ENCODE results near the gene PHACTR1.

Gene PHACTR1

GRCh38 chr6:13294499-13295069 lies 578.0 kb downstream of the PHACTR1 start:
- DNase-seq (ENCODE audit: insufficient read length, low spot score), result no peak
- FAIRE-seq, result no peak

GRCh38 chr6:13295576-13295975 lies 579.0 kb downstream of the PHACTR1 start:
- FAIRE-seq (no peak), DNase-seq (ENCODE audit: insufficient read length, low spot score) (no peak)

GRCh38 chr6:13296536-13296997 lies 580.0 kb downstream of the PHACTR1 start:
- DNase-seq (ENCODE audit: insufficient read length, low spot score), result no peak
- FAIRE-seq, result peak; percentile 73

- DNase-seq (ENCODE audit: insufficient read length, low spot score), result no peak
- FAIRE-seq, result no peak
Measured at GRCh38 chr6:13297391-13297790, 580.8 kb downstream of the PHACTR1 start.

GRCh38 chr6:13298446-13298845 lies 581.9 kb downstream of the PHACTR1 start:
- FAIRE-seq (no peak), DNase-seq (ENCODE audit: insufficient read length, low spot score) (no peak)

- FAIRE-seq (peak; percentile 73), DNase-seq (ENCODE audit: insufficient read length, low spot score) (no peak)
Measured at GRCh38 chr6:13299403-13299821, 582.8 kb downstream of the PHACTR1 start.

- DNase-seq (ENCODE audit: insufficient read length, low spot score) (no peak), FAIRE-seq (no peak)
Measured at GRCh38 chr6:13299918-13300317, 583.4 kb downstream of the PHACTR1 start.

GRCh38 chr6:13300643-13301590 lies 584.4 kb downstream of the PHACTR1 start:
- no peak for FAIRE-seq

GRCh38 chr6:13302291-13302690 lies 585.7 kb downstream of the PHACTR1 start:
- FAIRE-seq (no peak), DNase-seq (ENCODE audit: insufficient read length, low spot score) (no peak)

More at GRCh38 chr6:13300643-13301590, 584.4 kb downstream of the PHACTR1 start:
- no peak for DNase-seq (ENCODE audit: insufficient read length, low spot score)

GRCh38 chr6:13302751-13303667 lies 586.4 kb downstream of the PHACTR1 start:
- DNase-seq (ENCODE audit: insufficient read length, low spot score) (peak; percentile 42), FAIRE-seq (peak; percentile 92)

- FAIRE-seq, result peak; percentile 84
- peak; percentile 62 for DNase-seq (ENCODE audit: insufficient read length, low spot score)
Measured at GRCh38 chr6:13303668-13304017, 587.1 kb downstream of the PHACTR1 start.

GRCh38 chr6:13304101-13304500 lies 587.5 kb downstream of the PHACTR1 start:
- FAIRE-seq (no peak), DNase-seq (ENCODE audit: insufficient read length, low spot score) (no peak)

GRCh38 chr6:13304580-13305260 lies 588.2 kb downstream of the PHACTR1 start:
- FAIRE-seq (peak; percentile 91), DNase-seq (ENCODE audit: insufficient read length, low spot score) (no peak)

GRCh38 chr6:13305288-13305687 lies 588.7 kb downstream of the PHACTR1 start:
- DNase-seq (ENCODE audit: insufficient read length, low spot score) (no peak), FAIRE-seq (peak; percentile 77)

GRCh38 chr6:13305791-13306190 lies 589.2 kb downstream of the PHACTR1 start:
- DNase-seq (ENCODE audit: insufficient read length, low spot score) (no peak), FAIRE-seq (no peak)

- FAIRE-seq, result no peak
- no peak for DNase-seq (ENCODE audit: insufficient read length, low spot score)
Measured at GRCh38 chr6:13307508-13307995, 591.0 kb downstream of the PHACTR1 start.

- FAIRE-seq (no peak), DNase-seq (ENCODE audit: insufficient read length, low spot score) (no peak)
Measured at GRCh38 chr6:13308332-13308731, 591.8 kb downstream of the PHACTR1 start.

- DNase-seq (ENCODE audit: insufficient read length, low spot score), result no peak
- no peak for FAIRE-seq
Measured at GRCh38 chr6:13311155-13311554, 594.6 kb downstream of the PHACTR1 start.

GRCh38 chr6:13314806-13315205 lies 598.2 kb downstream of the PHACTR1 start:
- FAIRE-seq (no peak), DNase-seq (ENCODE audit: insufficient read length, low spot score) (no peak)

- DNase-seq (ENCODE audit: insufficient read length, low spot score) (no peak), FAIRE-seq (no peak)
Measured at GRCh38 chr6:13315896-13316295, 599.3 kb downstream of the PHACTR1 start.
